ENCODE measurements around the gene SRSF3.

Gene SRSF3

GRCh38 chr6:36616893-36617521 is 22.8 kb downstream of the SRSF3 start:
- DNase-seq (ENCODE audit: insufficient read length, low spot score), result peak; percentile 71
- peak; percentile 93 for FAIRE-seq
- TF ChIP-seq POLR2A (IDR thresholded peaks at IDR 0.05; ENCODE audit: low read depth, low read length), result no peak

- DNase-seq (ENCODE audit: insufficient read length, low spot score) (no peak), FAIRE-seq (no peak)
- TF ChIP-seq POLR2A (IDR thresholded peaks at IDR 0.05; ENCODE audit: low read depth, low read length), result no peak
Observed at GRCh38 chr6:36618366-36619355, 24.5 kb downstream of the SRSF3 start.

GRCh38 chr6:36621371-36621855 is 27.3 kb downstream of the SRSF3 start:
- DNase-seq (ENCODE audit: insufficient read length, low spot score) (no peak), FAIRE-seq (no peak)
- TF ChIP-seq POLR2A (IDR thresholded peaks at IDR 0.05; ENCODE audit: low read depth, low read length), result no peak

- DNase-seq (ENCODE audit: insufficient read length, low spot score), result no peak
- no peak for TF ChIP-seq POLR2A (IDR thresholded peaks at IDR 0.05; ENCODE audit: low read depth, low read length)
- FAIRE-seq, result no peak
Observed at GRCh38 chr6:36622901-36623546, 28.9 kb downstream of the SRSF3 start.

- FAIRE-seq (no peak), DNase-seq (ENCODE audit: insufficient read length, low spot score) (peak; percentile 71)
- no peak for TF ChIP-seq POLR2A (IDR thresholded peaks at IDR 0.05; ENCODE audit: low read depth, low read length)
Observed at GRCh38 chr6:36623547-36624459, 29.6 kb downstream of the SRSF3 start.

- TF ChIP-seq POLR2A (IDR thresholded peaks at IDR 0.05; ENCODE audit: low read depth, low read length), result no peak
- DNase-seq (ENCODE audit: insufficient read length, low spot score), result no peak
- no peak for FAIRE-seq
Observed at GRCh38 chr6:36624461-36625157, 30.4 kb downstream of the SRSF3 start.

GRCh38 chr6:36625158-36625919 is 31.2 kb downstream of the SRSF3 start:
- no peak for DNase-seq (ENCODE audit: insufficient read length, low spot score)
- no peak for FAIRE-seq
- TF ChIP-seq POLR2A (IDR thresholded peaks at IDR 0.05; ENCODE audit: low read depth, low read length), result no peak

GRCh38 chr6:36626636-36627035 is 32.5 kb downstream of the SRSF3 start:
- FAIRE-seq (no peak), DNase-seq (ENCODE audit: insufficient read length, low spot score) (no peak)

GRCh38 chr6:36627141-36627540 is 33.0 kb downstream of the SRSF3 start:
- TF ChIP-seq POLR2A (IDR thresholded peaks at IDR 0.05; ENCODE audit: low read depth, low read length), result no peak
- FAIRE-seq, result no peak
- DNase-seq (ENCODE audit: insufficient read length, low spot score), result no peak

More at GRCh38 chr6:36626636-36627035, 32.5 kb downstream of the SRSF3 start:
- no peak for TF ChIP-seq POLR2A (IDR thresholded peaks at IDR 0.05; ENCODE audit: low read depth, low read length)

- no peak for FAIRE-seq
- DNase-seq (ENCODE audit: insufficient read length, low spot score), result no peak
- TF ChIP-seq POLR2A (IDR thresholded peaks at IDR 0.05; ENCODE audit: low read depth, low read length), result no peak
Observed at GRCh38 chr6:36627801-36628246, 33.7 kb downstream of the SRSF3 start.

- FAIRE-seq (no peak), DNase-seq (ENCODE audit: insufficient read length, low spot score) (no peak)
- no peak for TF ChIP-seq POLR2A (IDR thresholded peaks at IDR 0.05; ENCODE audit: low read depth, low read length)
Observed at GRCh38 chr6:36629784-36630183, 35.6 kb downstream of the SRSF3 start.
